GM12891 (cell line): ENCODE data around the gene MMP24OS.

Experiments used
- POLR2A ChIP-seq: IDR thresholded peaks from 2 replicates; pipeline ENCODE4 v1.6.1; 2011; ENCODE audit warnings: low read depth, low read length, control low read depth
- POLR2AphosphoS5 ChIP-seq: IDR thresholded peaks from 2 replicates; pipeline ENCODE4 v1.6.1; 2011; ENCODE audit warnings: low read depth, low read length, control low read depth
- POU2F2 ChIP-seq: IDR thresholded peaks from 2 replicates; pipeline ENCODE4 v1.6.1; 2011; ENCODE audit warnings: low read depth, mild to moderate bottlenecking, control low read depth, low read length, moderate library complexity
- SPI1 ChIP-seq: IDR thresholded peaks from 2 replicates; pipeline ENCODE4 v1.6.1; 2011; ENCODE audit warnings: low read depth, low read length, control low read depth
- TAF1 ChIP-seq: IDR thresholded peaks from 2 replicates; pipeline ENCODE4 v1.6.1; 2011; ENCODE audit warnings: low read depth, low read length, control low read depth

DNA sequence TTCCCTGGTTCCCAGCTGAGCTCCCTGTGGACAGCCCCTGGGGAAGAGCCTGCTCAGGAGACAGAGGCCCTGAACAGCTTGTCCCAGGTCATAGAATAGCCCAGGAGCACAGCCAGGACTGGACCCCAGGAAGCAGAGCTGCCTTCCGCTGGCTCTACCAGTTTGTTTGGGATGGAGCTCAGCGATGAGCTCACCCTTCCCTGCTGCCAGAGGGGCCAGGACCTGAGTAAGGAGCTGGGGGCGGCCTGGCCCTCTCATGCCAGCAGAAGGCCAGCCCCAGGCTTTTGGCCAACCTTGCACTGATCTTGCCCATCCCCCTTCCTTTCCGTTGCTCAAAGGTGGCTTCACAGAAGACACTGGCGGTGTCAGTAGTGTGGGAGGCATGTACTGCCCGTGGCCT lies 17.5 kb downstream of the MMP24OS start:
- TF ChIP-seq SPI1 = no peak
- no peak for TF ChIP-seq POLR2A
- no peak for TF ChIP-seq TAF1
- no peak for TF ChIP-seq POLR2AphosphoS5
- no peak for TF ChIP-seq POU2F2
